Fibroblast of lung (primary cell): ENCODE results near the gene CHD9. TPM values are rescaled to one million over a fixed set of nuclear protein-coding genes. Genes with fewer than 3 reads are reported as not detected.

Experiments used
- DNase-seq, 2 donors: peaks; one replicate each; pipeline versions ENCODE4 v3.0.0 to v3.0.0-alpha.2; 2010; ENCODE audit warnings: low read depth in 2 of 2
- H2AFZ ChIP-seq: 2 replicates; pipeline ENCODE4 v1.5.1; 2012; ENCODE audit warnings: low read length, control low read depth, inconsistent platforms
- H3K27ac ChIP-seq: 2 replicates; pipeline ENCODE4 v1.5.1; 2011; ENCODE audit warnings: low read length, control low read depth; ENCODE audit not compliant: insufficient read depth
- H3K27me3 ChIP-seq: 2 replicates; pipeline ENCODE4 v1.5.1; 2011; ENCODE audit warnings: mild to moderate bottlenecking, low read length; ENCODE audit not compliant: control insufficient read depth, insufficient read depth
- H3K36me3 ChIP-seq: 2 replicates; pipeline ENCODE4 v1.5.1; 2011; ENCODE audit warnings: low read length; ENCODE audit not compliant: control insufficient read depth, insufficient read depth
- H3K4me1 ChIP-seq: 2 replicates; pipeline ENCODE4 v1.5.1; 2011; ENCODE audit warnings: low read length; ENCODE audit not compliant: control insufficient read depth, insufficient read depth; ENCODE audit errors: extremely low read depth
- H3K4me2 ChIP-seq: 2 replicates; pipeline ENCODE4 v1.5.1; 2011; ENCODE audit warnings: low read length, control low read depth; ENCODE audit not compliant: insufficient read depth; ENCODE audit errors: extremely low read depth
- H3K4me3 ChIP-seq, 4 experiments: fragments of 200-600 bp in 1 of 4; sonication (generic) in 1 of 4; replicated peaks in 1 of 4; 2 replicates each; pipeline ENCODE4 v1.5.1; 2011 to 2016; ENCODE audit warnings: low read length in 4 of 4, low read depth in 3 of 4, mild to moderate bottlenecking in 3 of 4, control low read depth in 2 of 4, inconsistent platforms in 1 of 4, mixed read lengths in 1 of 4; ENCODE audit not compliant: insufficient read depth in 1 of 4; ENCODE audit errors: control extremely low read depth in 1 of 4
- H3K79me2 ChIP-seq: 2 replicates; pipeline ENCODE4 v1.5.1; 2012; ENCODE audit warnings: mild to moderate bottlenecking, low read length, inconsistent platforms; ENCODE audit not compliant: control insufficient read depth, insufficient read depth
- H3K9ac ChIP-seq: 2 replicates; pipeline ENCODE4 v1.5.1; 2011; ENCODE audit warnings: mild to moderate bottlenecking, low read length, control low read depth; ENCODE audit not compliant: insufficient read depth
- H3K9me3 ChIP-seq: 2 replicates; pipeline ENCODE4 v1.5.1; 2012; ENCODE audit warnings: low read depth, low read length; ENCODE audit not compliant: control insufficient read depth, insufficient read depth
- H4K20me1 ChIP-seq: 2 replicates; pipeline ENCODE4 v1.5.1; 2011; ENCODE audit warnings: low read length; ENCODE audit not compliant: control insufficient read depth, insufficient read depth; ENCODE audit errors: extremely low read depth
- CTCF ChIP-seq, 2 donors: IDR thresholded peaks in 1 of 2; conservative IDR thresholded peaks in 1 of 2; 1 replicate in 1 of 2; 2 replicates in 1 of 2; pipeline ENCODE4 v1.5.1; 2011 to 2012; ENCODE audit warnings: low read length in 2 of 2, control low read depth in 1 of 2, inconsistent platforms in 1 of 2, low read depth in 1 of 2, mild to moderate bottlenecking in 1 of 2
- EZH2 ChIP-seq: IDR thresholded peaks from 2 replicates; pipeline ENCODE4 v1.5.1; 2012; ENCODE audit warnings: low read length, control low read depth, mild to moderate bottlenecking; ENCODE audit errors: missing control alignments
- polyA plus RNA-seq, 2 donors: library from polyadenylated mRNA; depleted of rRNA in 1 of 2; stranded (reverse) in 1 of 2; unstranded in 1 of 2; fragments of >200 nt; gene quantifications; 2 replicates each; pipeline ENCODE4 v1.2.1, GENCODE V29; 2011 to 2012; ENCODE audit warnings: missing spikeins in 1 of 2
- total RNA-seq: library from RNA; depleted of rRNA; stranded (reverse); fragments of >200 nt; gene quantifications from 2 replicates; pipeline ENCODE4 v1.2.1, GENCODE V29; 2014

CHD9 gene
- total and polyA plus RNA-seq, 2 donors (not counting 1 experiment from before 2014, with no cell fraction given) = 32.9 to 60.9 TPM

DNA sequence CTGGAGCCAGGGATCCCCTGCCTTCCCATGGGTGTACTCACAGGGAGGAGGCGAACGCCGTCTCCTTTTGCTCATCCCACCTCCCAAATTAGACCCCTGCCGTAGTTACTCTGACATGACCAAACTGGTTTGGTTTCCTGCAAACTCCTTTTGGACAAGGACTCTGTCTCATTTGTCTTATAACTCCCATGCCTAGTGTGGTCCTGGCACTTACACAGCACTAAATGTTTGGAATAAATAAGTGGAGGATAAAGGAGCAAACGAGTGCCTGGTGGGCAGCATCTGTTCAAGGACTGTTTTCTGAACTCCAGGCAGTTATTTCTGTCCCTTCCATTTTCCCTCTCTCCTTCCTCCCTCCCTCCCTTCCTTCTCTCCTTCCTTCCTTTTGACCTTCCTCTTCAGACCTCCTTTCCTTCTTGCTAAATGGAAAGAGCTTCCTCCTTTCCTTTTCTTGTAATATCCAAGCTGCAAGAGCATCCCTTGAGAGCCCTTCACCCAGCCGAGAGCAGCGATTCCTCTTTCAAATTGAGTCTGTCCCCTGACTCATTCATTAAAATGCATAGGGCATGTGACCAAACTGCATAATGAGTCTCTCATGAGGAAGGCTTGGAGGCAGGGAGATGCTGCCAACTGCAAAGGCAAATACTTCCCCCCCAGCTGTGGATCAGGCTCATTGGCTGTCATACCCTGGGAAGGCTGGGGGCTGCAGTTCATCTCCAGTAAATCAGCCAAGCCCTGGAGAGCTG, 36.8 kb downstream of the CHD9 start:
- H3K79me2 ChIP-seq = peaks cover 7% of the 10 kb centered on the region
- no peak overlapping the region for H2AFZ ChIP-seq
- H3K27ac ChIP-seq = peak overlapping the region; percentile 87
- no peaks in the 10 kb centered on the region for H4K20me1 ChIP-seq
- H3K4me3 ChIP-seq = peak overlapping the region; percentile 1 to 41 (median 18)
- no peaks in the 10 kb centered on the region for H3K27me3 ChIP-seq
- TF ChIP-seq CTCF (conservative IDR thresholded peaks at IDR 0.05 in 1 of 2, IDR thresholded peaks at IDR 0.05 in 1 of 2; ENCODE audit: low read depth in 1 of 2, low read length in 2 of 2) (no peak), EZH2 (no peak)
- no peaks in the 10 kb centered on the region for H3K36me3 ChIP-seq
- peak overlapping the region; percentile 86 for H3K4me2 ChIP-seq
- H3K4me1 ChIP-seq = peaks cover 21% of the 10 kb centered on the region
- no peaks in the 10 kb centered on the region for H3K9me3 ChIP-seq
- peak overlapping the region; percentile 41 for H3K9ac ChIP-seq
- peak; percentile 95 for DNase-seq

DNA sequence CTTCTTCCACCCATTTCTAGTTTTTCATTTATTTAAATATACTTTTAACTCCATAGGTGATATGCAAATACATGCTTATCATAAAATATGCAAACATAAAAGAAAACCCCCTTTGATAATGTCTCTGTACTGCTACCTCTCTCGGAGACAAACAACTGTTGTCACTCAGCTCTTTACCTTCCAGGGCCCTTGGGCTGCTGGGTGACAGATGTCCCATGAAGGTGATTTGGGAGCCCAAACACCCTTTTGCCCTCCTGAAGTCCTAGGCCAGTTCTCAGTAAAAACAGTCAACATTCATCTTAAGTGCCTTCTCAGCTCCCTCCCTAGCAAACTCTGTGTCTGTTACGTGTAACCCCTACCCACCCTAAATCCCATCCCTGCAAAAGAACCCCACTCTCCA, 37.5 kb downstream of the CHD9 start:
- peaks cover 9% of the 10 kb centered on the region for H3K79me2 ChIP-seq
- H3K9ac ChIP-seq = no peak overlapping the region
- H3K27ac ChIP-seq = peak overlapping the region; percentile 87
- DNase-seq = no peak
- H3K27me3 ChIP-seq = no peaks in the 10 kb centered on the region
- H4K20me1 ChIP-seq = no peaks in the 10 kb centered on the region
- peaks cover 21% of the 10 kb centered on the region for H3K4me1 ChIP-seq
- no peak overlapping the region for H3K4me3 ChIP-seq
- TF ChIP-seq EZH2 (no peak), CTCF (conservative IDR thresholded peaks at IDR 0.05 in 1 of 2, IDR thresholded peaks at IDR 0.05 in 1 of 2; ENCODE audit: low read depth in 1 of 2, low read length in 2 of 2) (no peak)
- peak overlapping the region; percentile 86 for H3K4me2 ChIP-seq
- H3K36me3 ChIP-seq = no peaks in the 10 kb centered on the region
- H3K9me3 ChIP-seq = no peaks in the 10 kb centered on the region
- H2AFZ ChIP-seq = no peak overlapping the region

DNA sequence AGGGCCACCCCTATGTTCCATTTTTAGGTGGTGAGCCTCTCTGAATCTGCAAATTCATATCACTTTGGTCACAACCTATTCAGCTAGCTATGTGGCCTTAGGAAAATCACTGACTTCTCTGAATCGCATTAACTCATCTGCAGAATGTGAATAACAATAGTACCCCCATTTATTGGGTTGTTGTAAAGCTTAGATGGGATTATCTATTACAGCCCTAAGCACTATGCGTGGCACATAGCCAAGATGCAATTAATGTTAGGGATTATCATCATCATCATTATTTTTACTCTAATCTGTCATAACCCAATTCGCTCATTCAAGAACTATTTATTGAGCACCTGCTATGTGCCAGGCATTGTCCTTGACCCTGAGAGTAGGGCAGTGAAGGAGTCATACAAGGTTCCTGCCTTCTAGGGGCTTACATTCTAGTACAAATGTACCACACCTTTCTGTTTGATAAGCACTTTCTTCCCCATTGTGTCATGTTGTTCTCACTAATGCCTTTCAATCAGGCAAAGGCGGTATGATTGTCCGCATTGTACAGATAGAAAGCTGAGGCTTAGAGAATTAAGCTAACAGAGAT, 38.5 kb downstream of the CHD9 start:
- no peak overlapping the region for H3K4me3 ChIP-seq
- no peaks in the 10 kb centered on the region for H3K27me3 ChIP-seq
- no peak overlapping the region for H3K9ac ChIP-seq
- H2AFZ ChIP-seq = no peak overlapping the region
- H4K20me1 ChIP-seq = no peaks in the 10 kb centered on the region
- H3K4me2 ChIP-seq = no peak overlapping the region
- no peaks in the 10 kb centered on the region for H3K36me3 ChIP-seq
- H3K4me1 ChIP-seq = peaks cover 25% of the 10 kb centered on the region
- H3K79me2 ChIP-seq = peaks cover 9% of the 10 kb centered on the region
- no peak for DNase-seq
- no peaks in the 10 kb centered on the region for H3K9me3 ChIP-seq
- H3K27ac ChIP-seq = no peak overlapping the region
- TF ChIP-seq EZH2 (no peak), CTCF (conservative IDR thresholded peaks at IDR 0.05 in 1 of 2, IDR thresholded peaks at IDR 0.05 in 1 of 2; ENCODE audit: low read depth in 1 of 2, low read length in 2 of 2) (no peak)
